ACC112 (cell line): ENCODE measurements around the gene KIFC1.

Experiments
- H2AFZ ChIP-seq: fragments of 200-600 bp; sonication (generic); one replicate; pipeline ENCODE4 v1.6.0; 2017; ENCODE audit warnings: antibody characterized with exemption, low read length; ENCODE audit not compliant: unreplicated experiment
- H3K27ac ChIP-seq: fragments of 200-600 bp; sonication (generic); 2 replicates; pipeline ENCODE4 v1.5.1; 2014; ENCODE audit warnings: low read depth, mild to moderate bottlenecking, antibody characterized with exemption, low read length, moderate library complexity
- H3K27me3 ChIP-seq: fragments of 200-600 bp; sonication (generic); 2 replicates; pipeline ENCODE4 v1.6.1; 2014; ENCODE audit warnings: mild to moderate bottlenecking, antibody characterized with exemption, low read length, moderate library complexity, mixed read lengths; ENCODE audit not compliant: insufficient read depth
- H3K36me3 ChIP-seq: fragments of 200-600 bp; sonication (generic); 2 replicates; pipeline ENCODE4 v1.6.1; 2016; ENCODE audit warnings: mild to moderate bottlenecking, antibody characterized with exemption, low read length, moderate library complexity, mixed read lengths; ENCODE audit not compliant: insufficient read depth
- H3K4me1 ChIP-seq: fragments of 200-600 bp; sonication (generic); one replicate; pipeline ENCODE4 v1.6.1; 2016; ENCODE audit warnings: low read length, mixed read lengths; ENCODE audit not compliant: insufficient read depth, unreplicated experiment, control insufficient read depth
- H3K4me3 ChIP-seq: fragments of 200-600 bp; sonication (generic); 2 replicates; pipeline ENCODE4 v1.5.1; 2014; ENCODE audit warnings: mild to moderate bottlenecking, low read depth, low read length
- H3K79me2 ChIP-seq: fragments of 200-600 bp; sonication (generic); one replicate; pipeline ENCODE4 v1.6.0; 2016; ENCODE audit warnings: low read length; ENCODE audit not compliant: control insufficient read depth, unreplicated experiment, insufficient read depth

The KIFC1 gene

DNA sequence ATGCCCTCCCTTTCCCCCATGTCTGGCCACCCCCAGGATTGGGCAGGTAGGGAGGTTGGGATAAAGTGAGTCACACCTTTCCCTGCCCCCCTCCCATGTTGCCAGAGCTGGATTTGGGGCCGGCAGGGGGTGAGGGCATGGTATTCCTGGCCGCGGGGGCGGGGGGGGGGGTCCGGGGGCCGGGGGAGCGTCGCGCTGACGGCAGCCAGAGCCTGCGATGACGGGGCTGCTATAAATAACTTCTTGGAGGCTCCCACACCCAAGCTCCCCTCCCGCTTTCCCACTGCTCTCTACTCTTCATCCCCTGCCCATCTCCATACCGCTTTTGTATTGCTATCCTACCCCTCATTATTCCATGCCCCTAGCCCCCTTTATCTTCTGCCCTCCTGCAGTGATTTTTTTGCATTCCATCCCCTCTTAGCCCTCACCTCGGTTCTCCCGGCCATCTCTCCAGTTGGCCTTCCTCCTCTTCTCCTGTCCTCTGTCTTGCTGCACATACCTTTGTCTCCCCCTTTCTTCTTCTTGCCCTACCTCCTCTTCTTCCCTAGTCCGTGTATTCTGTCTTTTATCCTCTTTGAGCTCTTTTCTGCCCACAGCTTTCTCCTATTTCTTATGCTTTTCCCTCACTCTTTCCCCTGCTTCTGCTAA, 42.0 kb downstream of the KIFC1 start:
- Histone ChIP-seq H3K4me1 (peaks cover 21% of the 10 kb centered on the region), H2AFZ (no peak overlapping the region), H3K27ac (no peak overlapping the region)

DNA sequence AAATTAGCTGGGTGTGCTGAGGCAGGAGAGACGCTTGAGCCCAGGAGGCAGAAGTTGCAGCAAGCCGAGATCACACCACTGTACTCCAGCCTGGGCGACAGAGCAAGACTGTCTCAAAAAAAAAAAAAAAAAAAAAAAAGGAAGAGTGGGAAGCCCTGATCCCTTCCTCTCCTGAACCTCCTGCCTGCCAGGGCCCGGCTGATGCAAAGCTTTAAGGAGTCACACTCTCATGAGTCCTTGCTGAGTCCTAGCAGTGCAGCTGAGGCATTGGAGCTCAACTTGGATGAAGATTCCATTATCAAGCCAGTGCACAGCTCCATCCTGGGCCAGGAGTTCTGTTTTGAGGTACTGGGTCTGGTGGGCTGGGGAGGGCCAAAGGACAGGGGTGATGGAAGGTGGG, 43.3 kb downstream of the KIFC1 start:
- peaks cover 8% of the 10 kb centered on the region for H3K4me1 ChIP-seq
- no peak overlapping the region for H2AFZ ChIP-seq
- H3K27me3 ChIP-seq = no peaks in the 10 kb centered on the region
- H3K79me2 ChIP-seq = peaks cover 11% of the 10 kb centered on the region
- H3K4me3 ChIP-seq = no peak overlapping the region
- no peak overlapping the region for H3K27ac ChIP-seq
- peaks cover 23% of the 10 kb centered on the region; the same call in 1 of the 2 replicates for H3K36me3 ChIP-seq

More for the DNA sequence above, 42.0 kb downstream of the KIFC1 start:
- Histone ChIP-seq H3K27me3 (no peaks in the 10 kb centered on the region), H3K36me3 (peaks cover 18% of the 10 kb centered on the region; the same call in 1 of the 2 replicates), H3K79me2 (peaks cover 11% of the 10 kb centered on the region), H3K4me3 (no peak overlapping the region)

DNA sequence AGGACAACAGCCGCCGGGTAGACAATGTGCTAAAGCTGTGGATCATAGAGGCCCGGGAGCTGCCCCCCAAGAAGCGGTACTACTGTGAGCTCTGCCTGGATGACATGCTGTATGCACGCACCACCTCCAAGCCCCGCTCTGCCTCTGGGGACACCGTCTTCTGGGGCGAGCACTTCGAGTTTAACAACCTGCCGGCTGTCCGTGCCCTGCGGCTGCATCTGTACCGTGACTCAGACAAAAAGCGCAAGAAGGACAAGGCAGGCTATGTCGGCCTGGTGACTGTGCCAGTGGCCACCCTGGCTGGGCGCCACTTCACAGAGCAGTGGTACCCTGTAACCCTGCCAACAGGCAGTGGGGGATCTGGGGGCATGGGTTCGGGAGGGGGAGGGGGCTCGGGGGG, 46.0 kb downstream of the KIFC1 start:
- H3K36me3 ChIP-seq = peaks cover 23% of the 10 kb centered on the region; the same call in 1 of the 2 replicates
- no peak overlapping the region for H3K27ac ChIP-seq
- H3K4me1 ChIP-seq = no peaks in the 10 kb centered on the region
- no peak overlapping the region for H3K4me3 ChIP-seq
- no peaks in the 10 kb centered on the region for H3K27me3 ChIP-seq
- no peaks in the 10 kb centered on the region for H3K79me2 ChIP-seq
- H2AFZ ChIP-seq = no peak overlapping the region

DNA sequence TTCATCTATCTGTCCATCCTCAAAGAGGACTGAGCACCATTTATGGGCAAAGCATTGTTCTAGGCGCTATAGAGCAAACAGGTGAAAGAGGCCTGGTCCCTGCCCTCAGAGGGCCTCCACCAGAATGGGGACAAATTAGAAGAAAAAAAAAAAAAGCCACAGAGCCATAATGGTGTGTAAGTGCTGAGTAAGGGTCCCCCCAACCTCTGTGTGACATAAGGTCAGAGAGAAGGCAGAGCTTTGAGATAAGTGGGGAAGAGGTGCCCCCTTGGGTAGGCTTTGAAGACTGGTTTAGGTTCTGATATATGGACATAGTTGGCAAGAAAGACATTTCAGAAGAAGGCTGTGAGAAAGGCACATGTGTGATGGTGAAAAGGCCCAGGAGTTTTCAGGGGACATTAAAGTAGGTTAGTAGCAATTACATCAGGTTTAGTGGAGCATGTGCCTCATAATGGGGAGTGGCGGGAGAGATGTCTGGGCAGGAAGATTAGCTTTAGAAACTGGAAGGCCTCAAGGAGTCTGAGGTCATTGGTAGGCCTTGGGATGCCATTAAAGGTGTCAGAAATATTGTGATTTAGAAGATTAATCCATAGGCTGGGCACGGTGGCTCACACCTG, 47.5 kb downstream of the KIFC1 start:
- Histone ChIP-seq H3K27ac (no peak overlapping the region), H3K4me3 (no peak overlapping the region), H2AFZ (no peak overlapping the region), H3K79me2 (no peaks in the 10 kb centered on the region), H3K36me3 (peaks cover 23% of the 10 kb centered on the region; the same call in 1 of the 2 replicates), H3K27me3 (no peaks in the 10 kb centered on the region), H3K4me1 (no peaks in the 10 kb centered on the region)

DNA sequence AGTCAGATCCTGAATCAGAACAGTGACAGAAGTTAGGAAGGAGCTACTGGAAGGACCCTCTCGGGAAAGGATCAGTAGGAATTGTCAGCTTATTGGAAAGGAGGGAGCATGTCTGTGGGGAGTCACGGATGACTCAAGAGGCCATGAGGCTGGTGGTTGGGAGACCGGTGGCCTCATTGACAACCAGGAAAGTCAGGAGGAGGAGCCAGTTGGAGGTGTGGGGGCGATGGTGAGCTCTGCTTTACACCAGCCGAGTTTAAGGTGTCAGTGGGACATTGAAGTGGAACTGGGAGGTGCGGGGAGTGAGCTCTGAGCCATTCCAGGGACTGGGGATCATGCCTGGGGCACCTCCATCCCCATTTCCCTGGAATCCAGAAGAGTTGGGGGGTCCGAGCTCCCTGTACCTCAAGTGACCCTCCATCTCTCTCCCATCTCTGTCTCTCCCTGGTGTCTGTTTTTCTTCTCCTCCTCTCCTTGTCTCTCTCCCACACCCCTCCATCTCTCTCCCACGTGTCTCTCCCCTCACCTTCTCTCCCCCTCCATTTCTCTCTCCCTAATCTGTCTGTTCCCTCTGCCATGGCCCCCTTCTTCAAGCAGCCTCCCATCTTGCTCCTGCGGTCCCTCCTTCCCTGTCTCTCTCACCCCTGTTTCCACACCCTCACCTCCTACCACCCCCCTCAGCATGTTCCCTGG, 48.5 kb downstream of the KIFC1 start:
- Histone ChIP-seq H3K79me2 (no peaks in the 10 kb centered on the region), H3K4me3 (no peak overlapping the region), H2AFZ (no peak overlapping the region), H3K27me3 (no peaks in the 10 kb centered on the region), H3K4me1 (no peaks in the 10 kb centered on the region), H3K27ac (no peak overlapping the region), H3K36me3 (peaks cover 23% of the 10 kb centered on the region; the same call in 1 of the 2 replicates)

DNA sequence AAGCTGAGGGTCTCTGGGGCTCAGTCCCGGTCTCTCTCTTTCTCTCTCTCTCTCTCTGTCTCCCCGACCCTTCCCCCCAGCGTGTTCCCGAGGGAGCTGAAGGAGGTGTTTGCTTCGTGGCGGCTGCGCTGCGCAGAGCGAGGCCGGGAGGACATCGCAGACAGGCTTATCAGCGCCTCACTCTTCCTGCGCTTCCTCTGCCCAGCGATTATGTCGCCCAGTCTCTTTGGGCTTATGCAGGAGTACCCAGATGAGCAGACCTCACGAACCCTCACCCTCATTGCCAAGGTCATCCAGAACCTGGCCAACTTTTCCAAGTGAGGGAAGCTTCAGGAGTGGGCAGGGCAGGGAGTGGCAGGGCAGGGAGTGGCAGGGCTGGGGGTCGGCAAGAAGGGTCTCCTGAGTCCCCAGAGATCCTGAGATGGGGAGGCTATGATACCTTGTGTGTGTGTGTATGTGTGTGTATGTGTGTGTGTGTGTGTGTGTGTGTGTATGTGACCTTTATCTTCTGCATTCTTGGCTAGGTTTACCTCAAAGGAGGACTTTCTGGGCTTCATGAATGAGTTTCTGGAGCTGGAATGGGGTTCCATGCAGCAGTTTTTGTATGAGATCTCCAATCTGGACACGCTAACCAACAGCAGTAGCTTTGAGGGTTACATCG, 49.2 kb downstream of the KIFC1 start:
- Histone ChIP-seq H3K79me2 (no peaks in the 10 kb centered on the region), H3K4me3 (no peak overlapping the region), H3K4me1 (no peaks in the 10 kb centered on the region), H2AFZ (no peak overlapping the region), H3K27ac (no peak overlapping the region), H3K36me3 (peaks cover 21% of the 10 kb centered on the region; the same call in 1 of the 2 replicates), H3K27me3 (no peaks in the 10 kb centered on the region)

DNA sequence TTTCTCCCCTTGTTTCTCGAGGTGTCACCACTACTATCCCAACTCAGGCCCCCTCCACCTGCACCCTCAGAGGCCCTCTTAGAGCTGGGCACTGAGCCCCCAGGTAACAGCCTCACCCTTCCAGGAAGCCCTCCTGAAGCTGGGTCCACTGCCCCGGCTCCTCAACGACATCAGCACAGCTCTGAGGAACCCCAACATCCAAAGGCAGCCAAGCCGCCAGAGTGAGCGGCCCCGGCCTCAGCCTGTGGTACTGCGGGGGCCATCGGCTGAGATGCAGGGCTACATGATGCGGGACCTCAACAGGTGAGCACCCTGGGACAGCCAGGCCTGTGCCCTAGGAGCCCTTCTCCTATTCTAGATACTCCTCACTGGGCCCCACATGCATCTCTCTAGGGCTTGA, 49.8 kb downstream of the KIFC1 start:
- H2AFZ ChIP-seq = no peak overlapping the region
- H3K79me2 ChIP-seq = no peaks in the 10 kb centered on the region
- H3K36me3 ChIP-seq = peaks cover 23% of the 10 kb centered on the region; the same call in 1 of the 2 replicates
- no peak overlapping the region for H3K27ac ChIP-seq
- no peaks in the 10 kb centered on the region for H3K27me3 ChIP-seq
- no peaks in the 10 kb centered on the region for H3K4me1 ChIP-seq
- no peak overlapping the region for H3K4me3 ChIP-seq

DNA sequence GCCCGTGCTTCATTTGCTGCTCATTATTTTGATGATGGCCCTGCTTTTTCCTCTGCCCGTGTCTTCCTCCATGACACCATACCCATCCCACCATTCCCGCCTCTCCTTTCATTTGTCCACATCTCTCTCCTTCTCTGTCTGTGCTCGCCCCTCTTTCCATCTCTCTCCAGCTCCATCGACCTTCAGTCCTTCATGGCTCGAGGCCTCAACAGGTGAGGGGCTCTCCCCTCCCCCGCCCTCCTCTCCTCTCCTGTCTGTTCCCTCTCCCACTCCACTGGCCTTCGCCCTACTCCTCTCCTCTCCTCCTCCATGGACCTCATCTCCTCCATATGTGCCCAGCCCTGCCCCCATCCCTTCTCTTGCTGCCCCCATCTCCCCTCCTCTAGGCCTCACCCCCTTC, 50.7 kb downstream of the KIFC1 start:
- H3K79me2 ChIP-seq = no peaks in the 10 kb centered on the region
- H2AFZ ChIP-seq = no peak overlapping the region
- peaks cover 20% of the 10 kb centered on the region; the same call in 1 of the 2 replicates for H3K36me3 ChIP-seq
- no peaks in the 10 kb centered on the region for H3K27me3 ChIP-seq
- H3K4me1 ChIP-seq = no peaks in the 10 kb centered on the region
- no peak overlapping the region for H3K4me3 ChIP-seq
- H3K27ac ChIP-seq = no peak overlapping the region

DNA sequence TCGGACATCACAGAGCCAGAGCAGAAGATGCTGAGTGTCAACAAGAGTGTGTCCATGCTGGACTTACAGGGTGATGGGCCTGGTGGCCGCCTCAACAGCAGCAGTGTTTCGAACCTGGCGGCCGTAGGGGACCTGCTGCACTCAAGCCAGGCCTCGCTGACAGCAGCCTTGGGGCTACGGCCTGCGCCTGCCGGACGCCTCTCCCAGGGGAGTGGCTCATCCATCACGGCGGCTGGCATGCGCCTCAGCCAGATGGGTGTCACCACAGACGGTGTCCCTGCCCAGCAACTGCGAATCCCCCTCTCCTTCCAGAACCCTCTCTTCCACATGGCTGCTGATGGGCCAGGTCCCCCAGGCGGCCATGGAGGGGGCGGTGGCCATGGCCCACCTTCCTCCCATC, 51.4 kb downstream of the KIFC1 start:
- H3K79me2 ChIP-seq = no peaks in the 10 kb centered on the region
- no peak overlapping the region for H2AFZ ChIP-seq
- no peak overlapping the region for H3K4me3 ChIP-seq
- peaks cover 17% of the 10 kb centered on the region; the same call in 1 of the 2 replicates for H3K36me3 ChIP-seq
- no peaks in the 10 kb centered on the region for H3K4me1 ChIP-seq
- H3K27ac ChIP-seq = no peak overlapping the region
- no peaks in the 10 kb centered on the region for H3K27me3 ChIP-seq

DNA sequence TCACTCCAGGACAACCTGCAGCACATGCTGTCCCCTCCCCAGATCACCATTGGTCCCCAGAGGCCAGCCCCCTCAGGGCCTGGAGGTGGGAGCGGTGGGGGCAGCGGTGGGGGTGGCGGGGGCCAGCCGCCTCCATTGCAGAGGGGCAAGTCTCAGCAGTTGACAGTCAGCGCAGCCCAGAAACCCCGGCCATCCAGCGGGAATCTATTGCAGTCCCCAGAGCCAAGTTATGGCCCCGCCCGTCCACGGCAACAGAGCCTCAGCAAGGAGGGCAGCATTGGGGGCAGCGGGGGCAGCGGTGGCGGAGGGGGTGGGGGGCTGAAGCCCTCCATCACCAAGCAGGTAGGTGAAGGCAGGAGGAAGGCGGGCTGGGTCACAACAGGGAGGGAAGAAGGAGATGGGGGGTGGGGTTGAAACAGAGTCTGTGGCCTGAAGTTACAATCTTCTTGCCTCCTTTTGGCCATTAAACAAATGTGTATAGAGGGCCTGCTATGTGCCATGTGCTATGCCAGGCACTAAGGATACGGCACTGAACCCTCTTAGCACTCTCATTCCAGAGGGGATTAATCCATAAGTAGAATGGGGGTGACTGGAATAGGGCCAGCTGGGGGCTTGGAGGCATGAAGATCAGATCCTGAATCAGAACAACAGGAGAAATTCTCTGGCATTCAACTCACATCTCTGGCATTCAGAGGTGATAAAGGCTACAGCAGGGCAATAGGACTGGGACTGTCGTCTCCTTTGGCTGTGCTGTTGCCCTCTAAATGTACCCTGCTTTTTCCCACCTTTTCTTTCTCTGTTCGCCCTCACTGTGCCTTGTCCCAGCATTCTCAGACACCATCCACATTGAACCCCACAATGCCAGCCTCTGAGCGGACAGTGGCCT, 52.2 kb downstream of the KIFC1 start:
- Histone ChIP-seq H3K27ac (no peak overlapping the region), H3K27me3 (no peaks in the 10 kb centered on the region), H3K4me3 (no peak overlapping the region), H3K4me1 (no peaks in the 10 kb centered on the region), H3K79me2 (no peaks in the 10 kb centered on the region), H3K36me3 (peaks cover 9% of the 10 kb centered on the region; the same call in 1 of the 2 replicates), H2AFZ (no peak overlapping the region)
